Adrenal gland (tissue), 12 donors: ENCODE measurements around the gene TMEM185B. TPM values are rescaled to one million over a fixed set of nuclear protein-coding genes. Genes with fewer than 3 reads are reported as not detected.

Source experiments
- DNase-seq, 7 donors: peaks; one replicate each; pipeline ENCODE4 v3.0.0-alpha.2; 2019 to 2020
- H3K27ac ChIP-seq, 5 donors: fragments of 200-600 bp; sonication (generic) in 4 of 5; 1 replicate in 3 of 5; 2 replicates in 2 of 5; pipeline versions ENCODE4 v1.5.1 to v1.8.0; 2016 to 2020; ENCODE audit warnings: mild to moderate bottlenecking in 1 of 5
- H3K27me3 ChIP-seq: fragments of 200-600 bp; 2 replicates; pipeline ENCODE4 v1.8.0; 2021
- H3K36me3 ChIP-seq, 2 donors: fragments of 200-600 bp; replicated peaks in 1 of 2; 1 replicate in 1 of 2; 2 replicates in 1 of 2; pipeline versions ENCODE4 v1.5.1 to v1.8.0; 2018 to 2022
- H3K4me1 ChIP-seq, 2 donors: fragments of 200-600 bp; replicated peaks in 1 of 2; 1 replicate in 1 of 2; 2 replicates in 1 of 2; pipeline versions ENCODE4 v1.5.1 to v1.8.0; 2018 to 2021
- H3K4me3 ChIP-seq, 4 donors: fragments of 200-600 bp; sonication (generic) in 3 of 4; one replicate each; pipeline ENCODE4 v1.5.1; 2016 to 2018
- H3K9me3 ChIP-seq, 3 donors: fragments of 200-600 bp; sonication (generic) in 1 of 3; replicated peaks in 1 of 3; 1 replicate in 2 of 3; 2 replicates in 1 of 3; pipeline versions ENCODE4 v1.5.1 to v1.8.0; 2016 to 2021
- POLR2A ChIP-seq, 2 donors: fragments of 450-650 bp; IDR thresholded peaks; one replicate each; pipeline ENCODE4 v1.6.1; 2017; ENCODE audit warnings: antibody characterized with exemption in 2 of 2, mild to moderate bottlenecking in 2 of 2, moderate library complexity in 1 of 2
- WGBS, 4 donors: extraction: QIAGEN DNeasy Blood & Tissue Kit in 2 of 4; methylation state at CpG; one replicate each; pipeline versions ENCODE4 v1.1.5 to v1.1.7; 2013 to 2017; 5-methylcytosine and 5-hydroxymethylcytosine counted together
- intact Hi-C, 2 donors: fragments of 100-400 bp; cut with DNase I; formaldehyde crosslinking; loops; one replicate each; pipeline versions ENCODE4 v1.14.1 to v1.15.0; 2022 to 2023
- polyA plus RNA-seq, 3 donors: library from polyadenylated mRNA; stranded (reverse); fragments of 200-250 nt in 2 of 3; fragments of 350-450 nt in 1 of 3; fragmentation: Illumina TruSeq in 1 of 3; extraction: RNeasy Lipid Tissue Mini Kit (QIAGEN cat#74804) in 1 of 3; gene quantifications; one replicate each; pipeline ENCODE4 v1.2.3, GENCODE V29; 2013 to 2014
- total RNA-seq, 9 donors: library from RNA; depleted of rRNA in 4 of 9; stranded (reverse); fragments of >200 nt in 4 of 9; fragments of 120-200 nt in 1 of 9; fragmentation: NEBNext Ultra II Directional in 1 of 9; extraction: Animal tissue kit (Norgen Biotek cat#: 25700) in 1 of 9; gene quantifications; one replicate each; pipeline versions ENCODE4 v1.1.0 to v1.2.4, GENCODE V29; 2013 to 2023
- TF ChIP-seq, protein P1 (sequence below), 6 experiments: fragments of 450-650 bp in 4 of 6; fragments of 200-600 bp in 2 of 6; sonication (generic) in 1 of 6; IDR thresholded peaks; 1 replicate in 5 of 6; 2 replicates in 1 of 6; pipeline versions ENCODE4 v1.5.1 to v1.8.0; 2016 to 2021; ENCODE audit warnings: antibody characterized with exemption in 6 of 6, mild to moderate bottlenecking in 2 of 6, moderate library complexity in 1 of 6
- donor health status: healthy with polysubstance abuse.
- donor health status: Bipolar disorder and iron deficiency.
- donor health status: DM: yes; HTN: yes; CAD: no.
- donor health status: DM: no; HTN: no; CAD: no.
- donor health status: DM: no; HTN: no; CAD: no.
- donor health status: DM: yes; HTN: yes; CAD: no.

The TMEM185B gene
- total and polyA plus RNA-seq, 12 donors: 2.9 to 33.0 (median 20.3) TPM

DNA sequence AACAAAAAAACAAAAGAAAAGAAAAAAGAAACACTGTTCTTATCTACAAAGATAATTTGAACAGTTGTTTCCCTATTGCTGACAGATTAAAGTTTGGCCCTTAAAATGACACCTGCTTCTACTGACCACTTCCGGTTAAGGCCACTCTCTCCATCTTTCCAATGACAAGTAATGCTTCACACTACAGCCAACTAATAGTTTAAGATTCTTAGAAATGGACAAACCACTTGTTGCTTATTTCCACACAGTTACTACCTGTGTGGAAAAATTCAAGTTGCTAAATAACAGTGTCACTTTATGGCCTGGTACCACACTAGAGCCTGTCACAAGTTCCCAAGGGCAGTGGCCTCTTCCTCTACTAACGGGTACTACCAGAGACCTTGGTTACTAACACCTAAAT is 2.4 kb downstream of the TMEM185B start:
- intact Hi-C loops: no loop called here
- WGBS, 4 donors: 79 to 83% (median 80%) methylated on average over 2 of the region's 2 CpGs

DNA sequence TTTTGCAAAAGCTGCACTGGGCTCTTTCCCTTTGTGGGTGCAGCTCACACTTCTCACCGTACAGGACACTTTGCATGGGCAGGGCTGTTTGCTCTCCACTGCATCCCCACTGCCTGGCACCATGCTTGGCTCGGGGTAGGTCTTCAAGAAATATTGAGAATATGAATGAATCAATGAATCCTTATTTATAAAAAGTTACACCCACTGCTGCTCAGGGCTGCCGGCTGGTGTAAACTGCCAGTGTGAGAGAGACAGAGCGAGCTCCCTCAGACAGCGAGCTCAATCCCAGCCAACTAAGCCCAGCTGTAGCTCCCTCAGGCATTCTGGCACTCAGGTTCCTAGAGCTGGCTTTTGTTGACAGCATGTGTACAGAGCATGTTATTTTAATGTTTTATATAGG is 3.4 kb downstream of the TMEM185B start:
- TF ChIP-seq, protein P1, sequence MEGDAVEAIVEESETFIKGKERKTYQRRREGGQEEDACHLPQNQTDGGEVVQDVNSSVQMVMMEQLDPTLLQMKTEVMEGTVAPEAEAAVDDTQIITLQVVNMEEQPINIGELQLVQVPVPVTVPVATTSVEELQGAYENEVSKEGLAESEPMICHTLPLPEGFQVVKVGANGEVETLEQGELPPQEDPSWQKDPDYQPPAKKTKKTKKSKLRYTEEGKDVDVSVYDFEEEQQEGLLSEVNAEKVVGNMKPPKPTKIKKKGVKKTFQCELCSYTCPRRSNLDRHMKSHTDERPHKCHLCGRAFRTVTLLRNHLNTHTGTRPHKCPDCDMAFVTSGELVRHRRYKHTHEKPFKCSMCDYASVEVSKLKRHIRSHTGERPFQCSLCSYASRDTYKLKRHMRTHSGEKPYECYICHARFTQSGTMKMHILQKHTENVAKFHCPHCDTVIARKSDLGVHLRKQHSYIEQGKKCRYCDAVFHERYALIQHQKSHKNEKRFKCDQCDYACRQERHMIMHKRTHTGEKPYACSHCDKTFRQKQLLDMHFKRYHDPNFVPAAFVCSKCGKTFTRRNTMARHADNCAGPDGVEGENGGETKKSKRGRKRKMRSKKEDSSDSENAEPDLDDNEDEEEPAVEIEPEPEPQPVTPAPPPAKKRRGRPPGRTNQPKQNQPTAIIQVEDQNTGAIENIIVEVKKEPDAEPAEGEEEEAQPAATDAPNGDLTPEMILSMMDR (IDR thresholded peaks at IDR 0.05): no peak
- no peak for TF ChIP-seq POLR2A (IDR thresholded peaks at IDR 0.05)
- intact Hi-C loops: no loop called here
- no peaks in the 10 kb centered on the region for H3K9me3 ChIP-seq
- peak in 1 of 7 donors; percentile 6 for DNase-seq
- H3K36me3 ChIP-seq: no peaks in the 10 kb centered on the region
- peaks cover 0 to 23% of the 10 kb centered on the region in 2 donors for H3K4me1 ChIP-seq
- no peak overlapping the region for H3K4me3 ChIP-seq
- no peaks in the 10 kb centered on the region for H3K27me3 ChIP-seq
- WGBS, 4 donors: 94 to 100% (median 96%) methylated on average over 5 of the region's 5 CpGs
- H3K27ac ChIP-seq: no peak overlapping the region

More for the DNA sequence above, 2.4 kb downstream of the TMEM185B start:
- Histone ChIP-seq H3K36me3 (no peaks in the 10 kb centered on the region), H3K4me1 (peaks cover 0 to 23% of the 10 kb centered on the region in 2 donors), H3K27me3 (no peaks in the 10 kb centered on the region), H3K27ac (no peak overlapping the region), H3K4me3 (no peak overlapping the region), H3K9me3 (no peaks in the 10 kb centered on the region)
- peak in 1 of 7 donors; percentile 6 for DNase-seq
- TF ChIP-seq, protein P1 (IDR thresholded peaks at IDR 0.05): no peak
- TF ChIP-seq POLR2A (IDR thresholded peaks at IDR 0.05): no peak

DNA sequence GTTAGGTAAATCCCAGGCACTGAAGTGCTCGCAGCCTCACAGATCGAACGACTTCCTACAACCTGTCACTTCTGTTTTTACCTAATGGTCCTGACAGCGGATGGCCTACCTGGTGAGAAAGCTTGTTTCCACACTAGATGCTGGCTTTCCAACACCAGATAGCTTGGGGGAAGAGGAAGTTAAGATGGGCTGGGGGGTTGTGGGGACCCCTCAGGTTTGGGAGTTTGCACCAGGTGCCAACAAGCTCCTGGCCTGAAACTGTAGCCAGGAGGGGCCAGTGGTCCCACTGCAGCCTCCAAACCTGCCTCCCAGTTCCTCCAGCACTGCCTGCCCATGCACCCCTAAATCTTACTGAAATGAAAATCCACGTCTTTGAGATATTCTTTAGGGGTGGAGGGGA is 3.9 kb downstream of the TMEM185B start:
- peak in 1 of 7 donors; percentile 6 for DNase-seq

DNA sequence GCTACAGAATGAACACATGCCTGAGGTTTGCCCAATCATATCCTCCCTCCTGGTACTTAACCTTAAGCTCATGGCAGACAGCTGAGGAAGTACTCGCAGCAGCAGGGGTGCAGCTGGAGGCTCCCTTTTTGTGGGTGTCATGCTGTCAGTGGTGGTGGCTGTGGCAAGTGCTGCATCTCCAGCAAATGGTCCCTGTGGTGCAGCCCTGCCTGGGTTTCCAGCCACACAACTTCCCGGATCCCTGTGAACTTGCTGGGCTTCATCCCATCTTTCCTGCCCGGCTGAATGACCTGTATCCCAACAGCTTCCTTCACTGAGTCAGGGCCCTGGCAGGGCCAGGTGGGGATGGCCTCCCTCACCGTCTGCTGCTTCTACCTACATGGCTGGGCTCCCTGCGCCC is 5.0 kb downstream of the TMEM185B start:
- Histone ChIP-seq H3K27me3 (no peaks in the 10 kb centered on the region), H3K4me1 (peaks cover 0 to 16% of the 10 kb centered on the region in 2 donors), H3K9me3 (no peaks in the 10 kb centered on the region), H3K4me3 (no peak overlapping the region), H3K27ac (no peak overlapping the region), H3K36me3 (no peaks in the 10 kb centered on the region)
- peak in 1 of 7 donors; percentile 9 for DNase-seq
- TF ChIP-seq, protein P1 (IDR thresholded peaks at IDR 0.05): no peak
- TF ChIP-seq POLR2A (IDR thresholded peaks at IDR 0.05): no peak
- intact Hi-C loops: no loop called here
- 96 to 100% (median 99%) methylated on average over 3 to 5 of the region's 5 CpGs for WGBS, 4 donors

More for the DNA sequence above, 3.9 kb downstream of the TMEM185B start:
- intact Hi-C loops: no loop called here
- Histone ChIP-seq H3K27ac (no peak overlapping the region), H3K4me3 (no peak overlapping the region), H3K4me1 (peaks cover 0 to 23% of the 10 kb centered on the region in 2 donors), H3K36me3 (no peaks in the 10 kb centered on the region), H3K27me3 (no peaks in the 10 kb centered on the region), H3K9me3 (no peaks in the 10 kb centered on the region)
- 89 to 99% (median 95%) methylated on average over 5 of the region's 5 CpGs for WGBS, 4 donors
- no peak for TF ChIP-seq POLR2A (IDR thresholded peaks at IDR 0.05)
- TF ChIP-seq, protein P1 (IDR thresholded peaks at IDR 0.05): no peak
